ENCODE data around the gene RPS15.

The RPS15 gene

GRCh38 chr19:1438035-1438932 lies at the start of gene RPS15:
TSS of gene RPS15 (plus strand) at chr19:1438396. CDS start at chr19:1438426, 30 bp downstream.
- DNase-seq (ENCODE audit: insufficient read length, low spot score) (peak; percentile 84), FAIRE-seq (peak; percentile 88)

GRCh38 chr19:1388637-1389026 lies 49.6 kb upstream of the RPS15 start:
- FAIRE-seq (no peak), DNase-seq (ENCODE audit: insufficient read length, low spot score) (no peak)

GRCh38 chr19:1389033-1389940 lies 48.9 kb upstream of the RPS15 start:
- peak; percentile 94 for FAIRE-seq

GRCh38 chr19:1390890-1391423 lies 47.2 kb upstream of the RPS15 start:
- DNase-seq (ENCODE audit: insufficient read length, low spot score): no peak
- FAIRE-seq: no peak

More at GRCh38 chr19:1389033-1389940, 48.9 kb upstream of the RPS15 start:
- no peak for DNase-seq (ENCODE audit: insufficient read length, low spot score)

GRCh38 chr19:1392407-1392806 lies 45.8 kb upstream of the RPS15 start:
- FAIRE-seq (no peak), DNase-seq (ENCODE audit: insufficient read length, low spot score) (no peak)

- FAIRE-seq (no peak), DNase-seq (ENCODE audit: insufficient read length, low spot score) (no peak)
Measured at GRCh38 chr19:1392939-1393530, 45.2 kb upstream of the RPS15 start.

GRCh38 chr19:1393841-1394240 lies 44.4 kb upstream of the RPS15 start:
- DNase-seq (ENCODE audit: insufficient read length, low spot score) (no peak), FAIRE-seq (no peak)

- DNase-seq (ENCODE audit: insufficient read length, low spot score) (no peak), FAIRE-seq (no peak)
Measured at GRCh38 chr19:1394252-1395193, 43.7 kb upstream of the RPS15 start.

- no peak for FAIRE-seq
- no peak for DNase-seq (ENCODE audit: insufficient read length, low spot score)
Measured at GRCh38 chr19:1395194-1396018, 42.8 kb upstream of the RPS15 start.

GRCh38 chr19:1396019-1396767 lies 42.0 kb upstream of the RPS15 start:
- no peak for FAIRE-seq
- no peak for DNase-seq (ENCODE audit: insufficient read length, low spot score)

- FAIRE-seq (no peak), DNase-seq (ENCODE audit: insufficient read length, low spot score) (no peak)
Measured at GRCh38 chr19:1396768-1397679, 41.2 kb upstream of the RPS15 start.

GRCh38 chr19:1397838-1398237 lies 40.4 kb upstream of the RPS15 start:
- no peak for FAIRE-seq
- no peak for DNase-seq (ENCODE audit: insufficient read length, low spot score)

- FAIRE-seq (no peak), DNase-seq (ENCODE audit: insufficient read length, low spot score) (no peak)
Measured at GRCh38 chr19:1399079-1399478, 39.1 kb upstream of the RPS15 start.

- DNase-seq (ENCODE audit: insufficient read length, low spot score) (no peak), FAIRE-seq (no peak)
Measured at GRCh38 chr19:1399745-1400144, 38.5 kb upstream of the RPS15 start.

GRCh38 chr19:1400281-1401137 lies 37.7 kb upstream of the RPS15 start:
- no peak for FAIRE-seq
- DNase-seq (ENCODE audit: insufficient read length, low spot score): no peak
